Bronchial epithelial cell (primary cell): ENCODE results near the gene MSRB1. TPM values are rescaled to one million over a fixed set of nuclear protein-coding genes. Genes with fewer than 3 reads are reported as not detected.

Experiments
- DNase-seq: peaks from one replicate; pipeline ENCODE4 v3.0.0-alpha.2; 2010; ENCODE audit warnings: low read depth
- FAIRE-seq: peaks from 2 replicates; lab custom pipeline; 2011; peaks lifted over from hg19 to GRCh38; lab: Jason Lieb, UNC
- H3K27me3 ChIP-seq: 2 replicates; pipeline ENCODE4 v1.5.1; 2011; ENCODE audit warnings: low read length; ENCODE audit not compliant: control insufficient read depth, insufficient read depth
- H3K36me3 ChIP-seq: 2 replicates; pipeline ENCODE4 v1.5.1; 2011; ENCODE audit warnings: low read length; ENCODE audit not compliant: control insufficient read depth, insufficient read depth
- H3K4me3 ChIP-seq: 2 replicates; pipeline ENCODE4 v1.5.1; 2011; ENCODE audit warnings: mild to moderate bottlenecking, low read depth, low read length, control low read depth
- CTCF ChIP-seq: IDR thresholded peaks from 2 replicates; pipeline ENCODE4 v1.5.1; 2011; ENCODE audit warnings: mild to moderate bottlenecking, moderate library complexity, low read length, control low read depth, inconsistent platforms; ENCODE audit not compliant: insufficient read depth, severe bottlenecking
- total RNA-seq: library from RNA; depleted of rRNA; stranded (reverse); fragments of >200 nt; gene quantifications from 2 replicates; pipeline ENCODE4 v1.2.1, GENCODE V29; 2014

The MSRB1 gene
- total RNA-seq, 1 donor from 2014 or later: 2.9 TPM

DNA sequence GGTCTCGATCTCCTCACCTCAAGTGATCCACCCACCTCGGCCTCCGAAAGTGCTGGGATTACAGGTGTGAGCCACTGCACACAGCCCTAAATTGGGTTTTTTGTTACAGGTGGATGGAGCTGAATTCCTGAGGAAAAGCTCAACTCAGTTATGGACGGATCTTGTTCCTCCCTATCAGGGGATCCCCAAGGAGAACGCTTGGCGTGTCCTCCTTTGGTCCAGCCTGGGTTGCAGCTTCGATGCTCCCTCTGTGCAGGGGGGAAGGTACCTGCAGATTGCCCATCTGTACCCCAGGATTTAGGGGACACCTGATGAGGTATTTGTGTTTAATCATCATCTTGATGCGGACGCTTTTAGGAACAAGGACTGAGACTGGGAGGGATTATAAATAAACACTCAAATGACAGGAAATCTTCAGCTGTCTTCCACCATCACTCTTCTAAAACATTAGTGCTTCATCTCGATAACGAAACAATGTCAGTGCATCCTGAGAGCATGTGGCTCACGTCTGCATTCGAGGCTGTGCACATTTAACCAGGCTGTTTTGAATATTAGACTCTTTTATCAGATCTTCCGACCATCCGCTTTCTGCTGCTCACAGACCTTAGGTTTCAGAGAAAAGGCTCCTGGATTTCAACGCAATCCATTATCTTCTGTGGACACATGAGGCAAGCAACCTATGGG lies 52.8 kb downstream of the MSRB1 start:
- H3K4me3 ChIP-seq: no peak overlapping the region
- TF ChIP-seq CTCF: no peak
- no peak for DNase-seq
- no peaks in the 10 kb centered on the region for H3K36me3 ChIP-seq
- FAIRE-seq: no peak
- H3K27me3 ChIP-seq: peaks cover 5% of the 10 kb centered on the region

Other genes starting within 250 kb of the MSRB1 start
- gene MAPK8IP3, start 237.0 kb downstream of the MSRB1 start, total RNA-seq: 24.5 and 28.7 TPM in 2 replicates
- 48.5 and 56.9 TPM in 2 replicates for gene NME3, start 171.7 kb downstream of the MSRB1 start, total RNA-seq
- gene EME2, start 170.4 kb downstream of the MSRB1 start, total RNA-seq: 5.8 and 6.1 TPM in 2 replicates
- 71.3 and 74.8 TPM in 2 replicates for gene MRPS34, start 170.1 kb downstream of the MSRB1 start, total RNA-seq
- 35.5 and 48.2 TPM in 2 replicates for gene SPSB3, start 160.6 kb downstream of the MSRB1 start, total RNA-seq
- gene NUBP2, start 160.2 kb downstream of the MSRB1 start, total RNA-seq: 60.2 and 82.9 TPM in 2 replicates
- gene IGFALS, start 149.5 kb downstream of the MSRB1 start, total RNA-seq: under 0.01 TPM in 1 of 2 replicates, not detected in the other
- 60.0 and 91.8 TPM in 2 replicates for gene HAGH, start 116.4 kb downstream of the MSRB1 start, total RNA-seq
- 61.6 and 61.9 TPM in 2 replicates for gene FAHD1, start 116.0 kb downstream of the MSRB1 start, total RNA-seq
- 0.26 TPM in 1 of 2 replicates, not detected in the other for gene MEIOB, start 71.0 kb downstream of the MSRB1 start, total RNA-seq
- gene HS3ST6, start 24.8 kb downstream of the MSRB1 start, total RNA-seq: 2.2 TPM in 1 of 2 replicates, not detected in the other
- gene RPL3L, start 11.5 kb upstream of the MSRB1 start, total RNA-seq: under 0.01 and 0.13 TPM in 2 replicates
- 115 and 219 TPM in 2 replicates for gene NDUFB10, start 16.3 kb upstream of the MSRB1 start, total RNA-seq
- 5,082 and 6,563 TPM in 2 replicates for gene RPS2, start 21.6 kb upstream of the MSRB1 start, total RNA-seq
- gene RNF151, start 23.7 kb upstream of the MSRB1 start, total RNA-seq: not detected in 2 replicates
- 38.5 and 44.5 TPM in 2 replicates for gene TBL3, start 28.9 kb upstream of the MSRB1 start, total RNA-seq
- gene NOXO1, start 38.3 kb upstream of the MSRB1 start, total RNA-seq: 1.6 and 2.0 TPM in 2 replicates
- gene GFER, start 41.0 kb upstream of the MSRB1 start, total RNA-seq: 16.1 and 18.4 TPM in 2 replicates
- gene SYNGR3, start 46.8 kb upstream of the MSRB1 start, total RNA-seq: 2.9 and 5.2 TPM in 2 replicates
- 26.3 and 31.9 TPM in 2 replicates for gene ZNF598, start 66.6 kb upstream of the MSRB1 start, total RNA-seq
- gene NPW, start 76.6 kb upstream of the MSRB1 start, total RNA-seq: 0.13 TPM in 1 of 2 replicates, not detected in the other
- gene NHERF2, start 83.7 kb upstream of the MSRB1 start, total RNA-seq: 15.8 and 20.1 TPM in 2 replicates
- 18.6 and 44.0 TPM in 2 replicates for gene NTHL1, start 104.6 kb upstream of the MSRB1 start, total RNA-seq
- 25.0 and 34.7 TPM in 2 replicates for gene TSC2, start 104.8 kb upstream of the MSRB1 start, total RNA-seq
- 56.1 and 114 TPM in 2 replicates for gene PKD1, start 192.7 kb upstream of the MSRB1 start, total RNA-seq
- gene RAB26, start 205.4 kb upstream of the MSRB1 start, total RNA-seq: 0.26 and 0.90 TPM in 2 replicates
- 47.4 and 50.2 TPM in 2 replicates for gene TRAF7, start 212.6 kb upstream of the MSRB1 start, total RNA-seq